PFSK-1 (cell line): ENCODE results near the gene RAE1.

Experiments used
- FOXP2 ChIP-seq: optimal IDR thresholded peaks from 2 replicates; pipeline ENCODE3; 2011; ENCODE audit warnings: borderline replicate concordance, control low read depth, inconsistent platforms; ENCODE audit not compliant: insufficient read depth; ENCODE audit errors: extremely low read length, extremely low read depth
- POLR2AphosphoS5 ChIP-seq: IDR thresholded peaks from 2 replicates; pipeline ENCODE4 v1.6.1; 2012; ENCODE audit warnings: low read depth, mild to moderate bottlenecking, control low read depth, low read length, moderate library complexity
- REST ChIP-seq, 2 experiments: IDR thresholded peaks; 2 replicates each; pipeline versions ENCODE4 v1.6.1 to v1.8.0; 2011 to 2012; ENCODE audit warnings: low read depth in 2 of 2, low read length in 2 of 2, control low read depth in 1 of 2, inconsistent platforms in 1 of 2, mild to moderate bottlenecking in 1 of 2, moderate library complexity in 1 of 2; ENCODE audit not compliant: insufficient read depth in 1 of 2
- SIN3A ChIP-seq: IDR thresholded peaks from 2 replicates; pipeline ENCODE4 v1.6.1; 2012; ENCODE audit warnings: mild to moderate bottlenecking, low read length, moderate library complexity, borderline replicate concordance; ENCODE audit not compliant: insufficient read depth
- TAF1 ChIP-seq: IDR thresholded peaks from 2 replicates; pipeline ENCODE4 v1.6.1; 2012; ENCODE audit warnings: low read length, control low read depth, borderline replicate concordance; ENCODE audit not compliant: insufficient read depth

The RAE1 gene

GRCh38 chr20:57392512-57393271 is 41.6 kb downstream of the RAE1 start:
- no peak for TF ChIP-seq FOXP2
- TF ChIP-seq SIN3A, result no peak
- TF ChIP-seq REST (IDR thresholded peaks at IDR 0.05; ENCODE audit: insufficient read depth in 1 of 2, low read depth in 2 of 2, low read length in 2 of 2), result no peak
- no peak for TF ChIP-seq POLR2AphosphoS5
- no peak for TF ChIP-seq TAF1

- no peak for TF ChIP-seq POLR2AphosphoS5
- no peak for TF ChIP-seq TAF1
- TF ChIP-seq SIN3A, result no peak
- no peak for TF ChIP-seq FOXP2
- TF ChIP-seq REST (IDR thresholded peaks at IDR 0.05; ENCODE audit: insufficient read depth in 1 of 2, low read depth in 2 of 2, low read length in 2 of 2), result no peak
Observed at GRCh38 chr20:57393321-57394120, 42.5 kb downstream of the RAE1 start.

- TF ChIP-seq TAF1 (no peak), FOXP2 (no peak), REST (IDR thresholded peaks at IDR 0.05; ENCODE audit: insufficient read depth in 1 of 2, low read depth in 2 of 2, low read length in 2 of 2) (no peak), SIN3A (no peak), POLR2AphosphoS5 (no peak)
Observed at GRCh38 chr20:57394121-57395082, 43.3 kb downstream of the RAE1 start.

- TF ChIP-seq FOXP2 (no peak), REST (IDR thresholded peaks at IDR 0.05; ENCODE audit: insufficient read depth in 1 of 2, low read depth in 2 of 2, low read length in 2 of 2) (no peak), SIN3A (no peak)
Observed at GRCh38 chr20:57395111-57395966, 44.3 kb downstream of the RAE1 start.
